H1 (cell line): ENCODE results near the gene DTD1. TPM values are rescaled to one million over a fixed set of nuclear protein-coding genes. Genes with fewer than 3 reads are reported as not detected.

Experiments
- CBX5 ChIP-seq: fragments of 300-800, 300-1000 bp; sonication (generic); IDR thresholded peaks from 2 replicates; pipeline ENCODE4 v1.7.1; 2016; ENCODE audit warnings: antibody characterized with exemption, low read length, low read depth
- SP1 ChIP-seq: IDR thresholded peaks from 2 replicates; pipeline ENCODE4 v1.6.1; 2011; ENCODE audit warnings: low read depth, low read length
- polyA plus RNA-seq, 7 experiments: library from polyadenylated mRNA; depleted of rRNA in 3 of 7; stranded (reverse) in 5 of 7; unstranded in 2 of 7; fragments of >200 nt in 5 of 7; fragments of 200-250 nt in 2 of 7; gene quantifications; 1 replicate in 5 of 7; 2 replicates in 1 of 7; 4 replicates in 1 of 7; pipeline versions ENCODE4 v1.2.1 to v1.2.3, GENCODE V29; 2011 to 2013; ENCODE audit warnings: missing spikeins in 2 of 7, mixed read lengths in 2 of 7
- total RNA-seq: library from RNA; stranded (reverse); fragmentation: NEBNext Ultra II Directional; extraction: Animal tissue kit (Norgen Biotek cat#: 25700); gene quantifications from 2 replicates; pipeline ENCODE4 v1.2.1, GENCODE V29; 2021
- TF ChIP-seq, protein P1 (sequence below): fragments of 300-600 bp; sonication (generic); IDR thresholded peaks from 2 replicates; pipeline ENCODE4 v1.7.1; 2012; ENCODE audit warnings: low read length, moderate library complexity, mild to moderate bottlenecking, inconsistent platforms; ENCODE audit not compliant: insufficient replicate concordance

The DTD1 gene
- total and polyA plus RNA-seq, 2 of the 8 experiments (the other 6 are each of a cell fraction or from before 2014, with no cell fraction given), result 49.7 to 66.6 TPM

DNA sequence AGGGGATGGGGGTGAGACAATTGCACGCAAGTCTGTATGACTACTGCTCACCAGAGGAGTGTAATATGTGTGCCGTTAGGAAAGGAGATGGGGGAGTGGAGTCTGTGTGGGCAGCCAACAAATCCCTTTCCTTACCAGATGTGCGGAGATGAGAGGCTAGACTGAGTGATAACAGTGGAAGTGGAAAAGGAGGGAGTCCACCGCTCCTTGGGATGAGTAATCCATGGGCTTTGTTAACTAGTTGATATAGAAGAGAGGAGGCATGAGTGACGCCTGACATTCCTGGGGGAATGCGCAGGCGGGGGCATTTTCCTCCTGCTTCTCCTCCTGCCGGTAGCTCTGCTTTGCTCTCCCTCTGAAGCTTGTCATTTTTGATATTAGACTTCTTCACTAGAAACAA is 34.1 kb upstream of the DTD1 start (continued):
- TF ChIP-seq, protein P1, sequence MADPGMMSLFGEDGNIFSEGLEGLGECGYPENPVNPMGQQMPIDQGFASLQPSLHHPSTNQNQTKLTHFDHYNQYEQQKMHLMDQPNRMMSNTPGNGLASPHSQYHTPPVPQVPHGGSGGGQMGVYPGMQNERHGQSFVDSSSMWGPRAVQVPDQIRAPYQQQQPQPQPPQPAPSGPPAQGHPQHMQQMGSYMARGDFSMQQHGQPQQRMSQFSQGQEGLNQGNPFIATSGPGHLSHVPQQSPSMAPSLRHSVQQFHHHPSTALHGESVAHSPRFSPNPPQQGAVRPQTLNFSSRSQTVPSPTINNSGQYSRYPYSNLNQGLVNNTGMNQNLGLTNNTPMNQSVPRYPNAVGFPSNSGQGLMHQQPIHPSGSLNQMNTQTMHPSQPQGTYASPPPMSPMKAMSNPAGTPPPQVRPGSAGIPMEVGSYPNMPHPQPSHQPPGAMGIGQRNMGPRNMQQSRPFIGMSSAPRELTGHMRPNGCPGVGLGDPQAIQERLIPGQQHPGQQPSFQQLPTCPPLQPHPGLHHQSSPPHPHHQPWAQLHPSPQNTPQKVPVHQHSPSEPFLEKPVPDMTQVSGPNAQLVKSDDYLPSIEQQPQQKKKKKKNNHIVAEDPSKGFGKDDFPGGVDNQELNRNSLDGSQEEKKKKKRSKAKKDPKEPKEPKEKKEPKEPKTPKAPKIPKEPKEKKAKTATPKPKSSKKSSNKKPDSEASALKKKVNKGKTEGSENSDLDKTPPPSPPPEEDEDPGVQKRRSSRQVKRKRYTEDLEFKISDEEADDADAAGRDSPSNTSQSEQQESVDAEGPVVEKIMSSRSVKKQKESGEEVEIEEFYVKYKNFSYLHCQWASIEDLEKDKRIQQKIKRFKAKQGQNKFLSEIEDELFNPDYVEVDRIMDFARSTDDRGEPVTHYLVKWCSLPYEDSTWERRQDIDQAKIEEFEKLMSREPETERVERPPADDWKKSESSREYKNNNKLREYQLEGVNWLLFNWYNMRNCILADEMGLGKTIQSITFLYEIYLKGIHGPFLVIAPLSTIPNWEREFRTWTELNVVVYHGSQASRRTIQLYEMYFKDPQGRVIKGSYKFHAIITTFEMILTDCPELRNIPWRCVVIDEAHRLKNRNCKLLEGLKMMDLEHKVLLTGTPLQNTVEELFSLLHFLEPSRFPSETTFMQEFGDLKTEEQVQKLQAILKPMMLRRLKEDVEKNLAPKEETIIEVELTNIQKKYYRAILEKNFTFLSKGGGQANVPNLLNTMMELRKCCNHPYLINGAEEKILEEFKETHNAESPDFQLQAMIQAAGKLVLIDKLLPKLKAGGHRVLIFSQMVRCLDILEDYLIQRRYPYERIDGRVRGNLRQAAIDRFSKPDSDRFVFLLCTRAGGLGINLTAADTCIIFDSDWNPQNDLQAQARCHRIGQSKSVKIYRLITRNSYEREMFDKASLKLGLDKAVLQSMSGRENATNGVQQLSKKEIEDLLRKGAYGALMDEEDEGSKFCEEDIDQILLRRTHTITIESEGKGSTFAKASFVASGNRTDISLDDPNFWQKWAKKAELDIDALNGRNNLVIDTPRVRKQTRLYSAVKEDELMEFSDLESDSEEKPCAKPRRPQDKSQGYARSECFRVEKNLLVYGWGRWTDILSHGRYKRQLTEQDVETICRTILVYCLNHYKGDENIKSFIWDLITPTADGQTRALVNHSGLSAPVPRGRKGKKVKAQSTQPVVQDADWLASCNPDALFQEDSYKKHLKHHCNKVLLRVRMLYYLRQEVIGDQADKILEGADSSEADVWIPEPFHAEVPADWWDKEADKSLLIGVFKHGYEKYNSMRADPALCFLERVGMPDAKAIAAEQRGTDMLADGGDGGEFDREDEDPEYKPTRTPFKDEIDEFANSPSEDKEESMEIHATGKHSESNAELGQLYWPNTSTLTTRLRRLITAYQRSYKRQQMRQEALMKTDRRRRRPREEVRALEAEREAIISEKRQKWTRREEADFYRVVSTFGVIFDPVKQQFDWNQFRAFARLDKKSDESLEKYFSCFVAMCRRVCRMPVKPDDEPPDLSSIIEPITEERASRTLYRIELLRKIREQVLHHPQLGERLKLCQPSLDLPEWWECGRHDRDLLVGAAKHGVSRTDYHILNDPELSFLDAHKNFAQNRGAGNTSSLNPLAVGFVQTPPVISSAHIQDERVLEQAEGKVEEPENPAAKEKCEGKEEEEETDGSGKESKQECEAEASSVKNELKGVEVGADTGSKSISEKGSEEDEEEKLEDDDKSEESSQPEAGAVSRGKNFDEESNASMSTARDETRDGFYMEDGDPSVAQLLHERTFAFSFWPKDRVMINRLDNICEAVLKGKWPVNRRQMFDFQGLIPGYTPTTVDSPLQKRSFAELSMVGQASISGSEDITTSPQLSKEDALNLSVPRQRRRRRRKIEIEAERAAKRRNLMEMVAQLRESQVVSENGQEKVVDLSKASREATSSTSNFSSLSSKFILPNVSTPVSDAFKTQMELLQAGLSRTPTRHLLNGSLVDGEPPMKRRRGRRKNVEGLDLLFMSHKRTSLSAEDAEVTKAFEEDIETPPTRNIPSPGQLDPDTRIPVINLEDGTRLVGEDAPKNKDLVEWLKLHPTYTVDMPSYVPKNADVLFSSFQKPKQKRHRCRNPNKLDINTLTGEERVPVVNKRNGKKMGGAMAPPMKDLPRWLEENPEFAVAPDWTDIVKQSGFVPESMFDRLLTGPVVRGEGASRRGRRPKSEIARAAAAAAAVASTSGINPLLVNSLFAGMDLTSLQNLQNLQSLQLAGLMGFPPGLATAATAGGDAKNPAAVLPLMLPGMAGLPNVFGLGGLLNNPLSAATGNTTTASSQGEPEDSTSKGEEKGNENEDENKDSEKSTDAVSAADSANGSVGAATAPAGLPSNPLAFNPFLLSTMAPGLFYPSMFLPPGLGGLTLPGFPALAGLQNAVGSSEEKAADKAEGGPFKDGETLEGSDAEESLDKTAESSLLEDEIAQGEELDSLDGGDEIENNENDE, result no peak
- TF ChIP-seq SP1 (no peak), CBX5 (no peak)
- TF ChIP-seq, all 59 proteins: peak for 0
